Adrenal gland (tissue), 5 donors: Measurements from ENCODE around the gene CACNA1C.

ENCODE experiments used
- POLR2A ChIP-seq, 2 donors: fragments of 450-650 bp; IDR thresholded peaks; one replicate each; pipeline ENCODE4 v1.6.1; 2017; ENCODE audit warnings: antibody characterized with exemption in 2 of 2, mild to moderate bottlenecking in 2 of 2, moderate library complexity in 1 of 2
- TF ChIP-seq, protein P1 (sequence below), 6 experiments: fragments of 450-650 bp in 4 of 6; fragments of 200-600 bp in 2 of 6; sonication (generic) in 1 of 6; IDR thresholded peaks; 1 replicate in 5 of 6; 2 replicates in 1 of 6; pipeline versions ENCODE4 v1.5.1 to v1.8.0; 2016 to 2021; ENCODE audit warnings: antibody characterized with exemption in 6 of 6, mild to moderate bottlenecking in 2 of 6, moderate library complexity in 1 of 6
- donor health status: DM: no; HTN: no; CAD: no.

DNA sequence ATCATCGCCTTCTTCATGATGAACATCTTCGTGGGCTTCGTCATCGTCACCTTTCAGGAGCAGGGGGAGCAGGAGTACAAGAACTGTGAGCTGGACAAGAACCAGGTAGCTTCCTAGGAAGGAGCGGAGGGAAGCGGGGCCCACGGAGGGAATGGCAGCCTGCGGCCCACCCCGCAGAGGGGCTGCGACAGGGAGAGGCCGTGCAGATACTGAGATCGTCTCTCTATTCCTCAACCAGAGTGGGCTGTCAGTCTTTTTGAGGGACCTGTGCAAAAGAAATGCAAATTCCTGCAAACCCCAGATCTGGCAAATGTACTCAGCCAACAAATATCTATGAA is 555.8 kb downstream of the CACNA1C start:
- TF ChIP-seq, protein P1, sequence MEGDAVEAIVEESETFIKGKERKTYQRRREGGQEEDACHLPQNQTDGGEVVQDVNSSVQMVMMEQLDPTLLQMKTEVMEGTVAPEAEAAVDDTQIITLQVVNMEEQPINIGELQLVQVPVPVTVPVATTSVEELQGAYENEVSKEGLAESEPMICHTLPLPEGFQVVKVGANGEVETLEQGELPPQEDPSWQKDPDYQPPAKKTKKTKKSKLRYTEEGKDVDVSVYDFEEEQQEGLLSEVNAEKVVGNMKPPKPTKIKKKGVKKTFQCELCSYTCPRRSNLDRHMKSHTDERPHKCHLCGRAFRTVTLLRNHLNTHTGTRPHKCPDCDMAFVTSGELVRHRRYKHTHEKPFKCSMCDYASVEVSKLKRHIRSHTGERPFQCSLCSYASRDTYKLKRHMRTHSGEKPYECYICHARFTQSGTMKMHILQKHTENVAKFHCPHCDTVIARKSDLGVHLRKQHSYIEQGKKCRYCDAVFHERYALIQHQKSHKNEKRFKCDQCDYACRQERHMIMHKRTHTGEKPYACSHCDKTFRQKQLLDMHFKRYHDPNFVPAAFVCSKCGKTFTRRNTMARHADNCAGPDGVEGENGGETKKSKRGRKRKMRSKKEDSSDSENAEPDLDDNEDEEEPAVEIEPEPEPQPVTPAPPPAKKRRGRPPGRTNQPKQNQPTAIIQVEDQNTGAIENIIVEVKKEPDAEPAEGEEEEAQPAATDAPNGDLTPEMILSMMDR (IDR thresholded peaks at IDR 0.05), result no peak
- no peak for TF ChIP-seq POLR2A (IDR thresholded peaks at IDR 0.05)
